GM19467 (cell line): ENCODE data around the gene ZDHHC23.

ENCODE experiments used
- ATAC-seq: cut with Tn5 transposase; IDR thresholded peaks from one replicate; pipeline ENCODE4 v1.9.1; 2021; ENCODE audit warnings: mild to moderate bottlenecking, moderate library complexity; ENCODE audit not compliant: unreplicated experiment

Gene ZDHHC23

DNA sequence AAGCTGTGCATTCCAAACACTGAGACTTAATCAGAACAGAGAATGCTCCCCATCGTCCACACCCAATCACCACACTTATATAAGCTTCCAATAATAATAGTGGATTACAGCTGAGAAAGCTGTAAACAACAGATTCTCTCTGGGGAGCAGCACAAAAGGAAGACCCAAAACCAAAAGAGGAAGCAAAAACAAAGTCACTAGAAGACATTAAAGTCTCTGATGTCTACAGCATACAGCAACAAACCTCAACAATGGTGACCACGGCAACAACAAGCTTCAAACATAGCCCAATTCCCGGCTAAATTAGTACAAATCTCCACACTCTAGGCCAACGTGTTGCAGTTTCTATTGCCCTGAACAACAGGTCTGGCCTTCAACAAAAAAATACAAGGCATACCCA, 37.7 kb downstream of the ZDHHC23 start:
- ATAC-seq, result peak; percentile 50

DNA sequence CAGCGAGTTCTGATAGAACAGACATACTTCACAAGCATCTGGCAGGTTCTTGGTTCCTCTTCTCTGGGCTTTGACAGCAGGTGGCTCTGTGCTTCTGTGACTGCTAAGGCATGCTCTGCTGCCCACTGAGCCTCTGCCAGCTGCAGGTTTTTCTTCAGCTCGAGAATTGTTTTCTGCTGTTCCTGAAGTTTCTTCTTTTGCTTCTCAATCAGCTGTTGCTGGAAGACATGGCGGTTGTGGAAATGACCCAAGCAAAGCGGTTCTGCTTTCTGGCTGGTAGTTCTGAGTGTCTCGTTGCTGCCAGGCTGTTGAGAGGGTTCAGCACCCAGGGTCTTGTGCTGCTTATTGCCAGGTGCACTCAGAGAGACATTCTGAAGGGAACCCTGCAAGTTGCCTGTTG, 57.7 kb downstream of the ZDHHC23 start:
- ATAC-seq, result peak; percentile 95

DNA sequence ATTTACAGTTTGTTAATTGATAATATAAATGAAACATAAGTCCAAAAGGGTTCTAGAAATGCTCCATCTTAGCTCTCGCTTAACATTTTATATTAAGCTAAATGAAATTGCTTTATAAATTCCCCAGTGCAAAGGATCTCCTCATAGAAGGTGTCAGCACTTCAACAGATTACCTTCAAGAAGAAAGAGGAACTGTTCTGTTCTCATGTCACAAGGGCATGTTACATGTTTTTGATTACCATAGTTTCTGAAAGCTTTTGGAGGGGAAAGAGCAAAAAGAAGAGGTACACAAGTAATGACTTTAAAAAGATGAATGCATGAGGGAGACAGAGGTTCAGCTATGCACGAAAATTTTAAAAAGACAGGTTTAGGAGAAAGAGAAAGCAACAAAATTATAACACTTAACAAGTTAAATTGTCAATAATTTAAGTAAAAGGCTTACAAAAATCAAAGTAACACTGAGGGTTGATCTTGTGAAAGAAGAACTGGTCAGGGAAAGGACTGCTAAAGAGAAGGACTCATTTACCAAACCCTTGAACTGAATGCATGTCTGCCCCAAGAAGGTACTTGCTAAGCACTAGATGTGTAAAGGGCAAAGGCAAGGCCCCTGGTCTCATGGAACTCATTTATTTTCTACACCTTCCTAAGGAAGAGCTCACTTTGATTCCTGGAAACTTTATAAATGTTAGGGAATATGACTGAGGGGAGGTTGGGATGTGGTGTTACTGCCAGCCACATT, 63.4 kb downstream of the ZDHHC23 start:
- peak; percentile 61 for ATAC-seq
